ENCODE measurements around the gene ATP6V0D1.

Gene ATP6V0D1

GRCh38 chr16:67399218-67399733 lies 81.7 kb downstream of the ATP6V0D1 start:
- Histone ChIP-seq H3K4me3 (ENCODE audit: low read length) (peak overlapping the region; percentile 70), H2AFZ (ENCODE audit: low read depth, low read length) (peak overlapping the region; percentile 23; the same call in 1 of the 2 replicates), H3K4me2 (ENCODE audit: low read length) (peak overlapping the region; percentile 85), H3K36me3 (replicated peaks; ENCODE audit: low read depth, low read length) (no peaks in the 10 kb centered on the region), H3K27me3 (ENCODE audit: low read depth, low read length) (no peaks in the 10 kb centered on the region), H3K27ac (ENCODE audit: low read length) (peak overlapping the region; percentile 33; the same call in 1 of the 2 replicates), H3K79me2 (ENCODE audit: low read length) (no peaks in the 10 kb centered on the region), H4K20me1 (ENCODE audit: insufficient read depth, low read length) (no peaks in the 10 kb centered on the region), H3K9ac (ENCODE audit: low read length) (peak overlapping the region; percentile 46), H3K4me1 (ENCODE audit: low read length) (peaks cover 59% of the 10 kb centered on the region), H3K9me3 (ENCODE audit: insufficient read depth, low read length) (no peaks in the 10 kb centered on the region)
- TF ChIP-seq EZH2phosphoT487 (IDR thresholded peaks at IDR 0.05; ENCODE audit: low read depth): no peak
- TF ChIP-seq CTCF (IDR thresholded peaks at IDR 0.05; ENCODE audit: low read depth, low read length): peak; percentile 92

GRCh38 chr16:67398546-67399217 lies 82.3 kb downstream of the ATP6V0D1 start:
- peak overlapping the region; percentile 70 for H3K4me3 ChIP-seq (ENCODE audit: low read length)
- H2AFZ ChIP-seq (ENCODE audit: low read depth, low read length): peak overlapping the region; percentile 23; the same call in 1 of the 2 replicates
- no peaks in the 10 kb centered on the region for H3K27me3 ChIP-seq (ENCODE audit: low read depth, low read length)
- H4K20me1 ChIP-seq (ENCODE audit: insufficient read depth, low read length): no peaks in the 10 kb centered on the region
- H3K4me2 ChIP-seq (ENCODE audit: low read length): peak overlapping the region; percentile 85
- H3K27ac ChIP-seq (ENCODE audit: low read length): no peak overlapping the region
- peaks cover 59% of the 10 kb centered on the region for H3K4me1 ChIP-seq (ENCODE audit: low read length)
- H3K9ac ChIP-seq (ENCODE audit: low read length): peak overlapping the region; percentile 31; the same call in 1 of the 2 replicates
- no peaks in the 10 kb centered on the region for H3K79me2 ChIP-seq (ENCODE audit: low read length)
- TF ChIP-seq EZH2phosphoT487 (IDR thresholded peaks at IDR 0.05; ENCODE audit: low read depth) (no peak), CTCF (IDR thresholded peaks at IDR 0.05; ENCODE audit: low read depth, low read length) (no peak)
- H3K36me3 ChIP-seq (replicated peaks; ENCODE audit: low read depth, low read length): no peaks in the 10 kb centered on the region
- H3K9me3 ChIP-seq (ENCODE audit: insufficient read depth, low read length): no peaks in the 10 kb centered on the region

GRCh38 chr16:67397812-67398545 lies 83.0 kb downstream of the ATP6V0D1 start:
- Histone ChIP-seq H3K4me1 (ENCODE audit: low read length) (peaks cover 59% of the 10 kb centered on the region), H3K9ac (ENCODE audit: low read length) (no peak overlapping the region), H3K4me2 (ENCODE audit: low read length) (peak overlapping the region; percentile 85), H3K9me3 (ENCODE audit: insufficient read depth, low read length) (no peaks in the 10 kb centered on the region), H3K4me3 (ENCODE audit: low read length) (peak overlapping the region; percentile 59), H3K27me3 (ENCODE audit: low read depth, low read length) (no peaks in the 10 kb centered on the region), H3K27ac (ENCODE audit: low read length) (no peak overlapping the region), H4K20me1 (ENCODE audit: insufficient read depth, low read length) (no peaks in the 10 kb centered on the region), H3K36me3 (replicated peaks; ENCODE audit: low read depth, low read length) (no peaks in the 10 kb centered on the region), H3K79me2 (ENCODE audit: low read length) (no peaks in the 10 kb centered on the region), H2AFZ (ENCODE audit: low read depth, low read length) (no peak overlapping the region)
- TF ChIP-seq EZH2phosphoT487 (IDR thresholded peaks at IDR 0.05; ENCODE audit: low read depth) (no peak), CTCF (IDR thresholded peaks at IDR 0.05; ENCODE audit: low read depth, low read length) (peak; percentile 58)

Measured in OCI-LY3 (cell line).